Lower lobe of right lung (tissue), 2 donors: ENCODE results near the gene ASRGL1. TPM values are rescaled to one million over a fixed set of nuclear protein-coding genes. Genes with fewer than 3 reads are reported as not detected.

Experiments
- ATAC-seq, 2 donors: fragments of 200-7000 bp; cut with Tn5 transposase; one replicate each; pipeline ENCODE4 v1.9.1; 2020 to 2022; ENCODE audit warnings: mild to moderate bottlenecking in 2 of 2, moderate library complexity in 2 of 2
- DNase-seq: peaks from one replicate; pipeline ENCODE4 v3.0.0-alpha.2; 2020
- H3K27ac ChIP-seq: fragments of 200-600 bp; one replicate; pipeline ENCODE4 v1.8.0; 2022
- H3K27me3 ChIP-seq: fragments of 200-600 bp; one replicate; pipeline ENCODE4 v1.8.0; 2022; ENCODE audit warnings: low read depth
- H3K36me3 ChIP-seq: fragments of 200-600 bp; one replicate; pipeline ENCODE4 v1.8.0; 2022; ENCODE audit warnings: mild to moderate bottlenecking
- H3K4me1 ChIP-seq: fragments of 200-600 bp; one replicate; pipeline ENCODE4 v1.8.0; 2022
- H3K4me3 ChIP-seq: fragments of 200-600 bp; one replicate; pipeline ENCODE4 v1.8.0; 2022; ENCODE audit warnings: mild to moderate bottlenecking
- H3K9me3 ChIP-seq: fragments of 200-600 bp; one replicate; pipeline ENCODE4 v1.8.0; 2022
- intact Hi-C: fragments of 100-400 bp; cut with DNase I; formaldehyde crosslinking; loops from one replicate; pipeline ENCODE4 v1.11.0; 2022
- total RNA-seq: library from RNA; stranded (reverse); fragmentation: NEBNext Ultra II Directional; extraction: Animal tissue kit (Norgen Biotek cat#: 25700); gene quantifications from one replicate; pipeline ENCODE4 v1.2.1, GENCODE V29; 2021
- TF ChIP-seq, protein P1 (sequence below): fragments of 200-600 bp; IDR thresholded peaks from one replicate; pipeline ENCODE4 v1.8.0; 2022; ENCODE audit warnings: antibody characterized with exemption, mild to moderate bottlenecking
- donor health status: DM: no; HTN: yes; CAD: no; lungs with severe emphysema.

The ASRGL1 gene
- total RNA-seq, 1 donor from 2014 or later = 39.7 TPM

GRCh38 chr11:62404901-62405300 lies 67.7 kb downstream of the ASRGL1 start:
- DNase-seq (no peak), ATAC-seq (no peak)
- intact Hi-C loops = no loop called here
- no peaks in the 10 kb centered on the region for H3K36me3 ChIP-seq
- TF ChIP-seq, protein P1, sequence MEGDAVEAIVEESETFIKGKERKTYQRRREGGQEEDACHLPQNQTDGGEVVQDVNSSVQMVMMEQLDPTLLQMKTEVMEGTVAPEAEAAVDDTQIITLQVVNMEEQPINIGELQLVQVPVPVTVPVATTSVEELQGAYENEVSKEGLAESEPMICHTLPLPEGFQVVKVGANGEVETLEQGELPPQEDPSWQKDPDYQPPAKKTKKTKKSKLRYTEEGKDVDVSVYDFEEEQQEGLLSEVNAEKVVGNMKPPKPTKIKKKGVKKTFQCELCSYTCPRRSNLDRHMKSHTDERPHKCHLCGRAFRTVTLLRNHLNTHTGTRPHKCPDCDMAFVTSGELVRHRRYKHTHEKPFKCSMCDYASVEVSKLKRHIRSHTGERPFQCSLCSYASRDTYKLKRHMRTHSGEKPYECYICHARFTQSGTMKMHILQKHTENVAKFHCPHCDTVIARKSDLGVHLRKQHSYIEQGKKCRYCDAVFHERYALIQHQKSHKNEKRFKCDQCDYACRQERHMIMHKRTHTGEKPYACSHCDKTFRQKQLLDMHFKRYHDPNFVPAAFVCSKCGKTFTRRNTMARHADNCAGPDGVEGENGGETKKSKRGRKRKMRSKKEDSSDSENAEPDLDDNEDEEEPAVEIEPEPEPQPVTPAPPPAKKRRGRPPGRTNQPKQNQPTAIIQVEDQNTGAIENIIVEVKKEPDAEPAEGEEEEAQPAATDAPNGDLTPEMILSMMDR = no peak
- H3K9me3 ChIP-seq = no peaks in the 10 kb centered on the region
- H3K27me3 ChIP-seq = no peaks in the 10 kb centered on the region
- peaks cover 31% of the 10 kb centered on the region for H3K4me1 ChIP-seq
- no peak overlapping the region for H3K27ac ChIP-seq
- H3K4me3 ChIP-seq = no peak overlapping the region

DNA sequence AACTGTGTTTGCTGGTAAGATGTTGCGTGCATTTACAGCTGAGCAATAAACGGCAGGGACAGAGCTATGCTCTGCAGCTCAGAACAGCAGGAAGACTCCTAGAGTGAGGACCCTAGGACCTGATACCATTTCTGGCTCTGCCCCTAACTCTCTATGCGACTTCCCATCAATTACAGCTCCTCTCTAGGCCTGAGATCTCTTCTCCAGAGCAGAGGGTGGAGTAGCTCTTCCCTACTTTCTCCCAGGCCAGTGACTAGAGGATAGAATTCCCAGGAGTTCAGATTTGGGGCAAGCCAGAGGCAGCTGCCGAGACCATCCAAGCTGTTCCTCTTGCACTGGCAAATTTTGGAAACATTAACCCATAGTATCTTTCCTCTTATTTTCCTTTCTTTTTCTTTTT lies 68.8 kb downstream of the ASRGL1 start:
- Histone ChIP-seq H3K27me3 (no peaks in the 10 kb centered on the region), H3K4me1 (peaks cover 20% of the 10 kb centered on the region), H3K9me3 (no peaks in the 10 kb centered on the region), H3K4me3 (no peak overlapping the region), H3K36me3 (no peaks in the 10 kb centered on the region), H3K27ac (no peak overlapping the region)
- no peak for ATAC-seq
- no peak for DNase-seq
- intact Hi-C loops = no loop called here
- TF ChIP-seq, protein P1 = no peak

- Histone ChIP-seq H3K27ac (no peak overlapping the region), H3K36me3 (no peaks in the 10 kb centered on the region), H3K4me1 (no peaks in the 10 kb centered on the region), H3K27me3 (no peaks in the 10 kb centered on the region), H3K9me3 (no peaks in the 10 kb centered on the region), H3K4me3 (no peak overlapping the region)
- ATAC-seq (no peak), DNase-seq (no peak)
- TF ChIP-seq, protein P1 = no peak
- intact Hi-C loops = no loop called here
Measured at GRCh38 chr11:62409831-62410230, 72.6 kb downstream of the ASRGL1 start.

- H3K27me3 ChIP-seq = no peaks in the 10 kb centered on the region
- H3K4me3 ChIP-seq = no peak overlapping the region
- no peaks in the 10 kb centered on the region for H3K9me3 ChIP-seq
- no peaks in the 10 kb centered on the region for H3K36me3 ChIP-seq
- no peaks in the 10 kb centered on the region for H3K4me1 ChIP-seq
- intact Hi-C loops = no loop called here
- no peak overlapping the region for H3K27ac ChIP-seq
- DNase-seq = no peak
- no peak for ATAC-seq
- TF ChIP-seq, protein P1 = no peak
Measured at GRCh38 chr11:62410972-62411371, 73.7 kb downstream of the ASRGL1 start.

DNA sequence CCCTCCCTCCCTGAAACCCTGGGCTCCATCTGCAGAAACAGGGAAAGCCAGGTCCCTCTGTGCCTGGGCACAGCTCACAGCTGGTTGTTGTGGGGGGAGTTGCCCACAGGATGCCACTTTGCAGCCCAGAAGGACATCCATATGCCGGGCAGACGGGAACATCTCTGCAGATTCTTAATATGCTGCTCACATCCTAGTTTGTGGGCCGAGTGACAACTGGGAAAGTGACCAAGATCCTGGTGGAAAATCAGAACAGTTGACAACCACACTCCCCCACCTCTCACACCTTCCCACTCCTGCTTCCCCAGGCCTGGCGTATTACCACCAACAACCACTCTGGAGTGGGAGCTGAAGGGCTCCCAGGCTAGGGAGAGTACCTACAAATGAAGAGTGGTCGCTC lies 74.3 kb downstream of the ASRGL1 start:
- Histone ChIP-seq H3K9me3 (no peaks in the 10 kb centered on the region), H3K4me1 (no peaks in the 10 kb centered on the region), H3K4me3 (no peak overlapping the region), H3K27me3 (no peaks in the 10 kb centered on the region), H3K27ac (no peak overlapping the region), H3K36me3 (no peaks in the 10 kb centered on the region)
- TF ChIP-seq, protein P1 = no peak
- intact Hi-C loops = no loop called here
- no peak for DNase-seq
- ATAC-seq = no peak
